CD4-positive, alpha-beta T cell (primary cell): ENCODE data around the gene DNAH1. TPM values are rescaled to one million over a fixed set of nuclear protein-coding genes. Genes with fewer than 3 reads are reported as not detected.

Source experiments
- ATAC-seq: fragments of 200-7000 bp; cut with Tn5 transposase; one replicate; pipeline ENCODE4 v1.10.0; 2022; ENCODE audit warnings: mild to moderate bottlenecking; ENCODE audit not compliant: poor library complexity
- CTCF ChIA-PET: fragments of 350-600 bp; sonication (Branson Sonifier 250); formaldehyde crosslinking; loops from one replicate; lab custom pipeline; 2021; ENCODE audit warnings: antibody characterized with exemption, inconsistent platforms; lab: Charles Lee
- POLR2A ChIA-PET: fragments of 350-600 bp; sonication (Branson Sonifier 250); formaldehyde crosslinking; loops from one replicate; lab custom pipeline; 2021; ENCODE audit warnings: antibody characterized with exemption, inconsistent platforms; lab: Charles Lee
- DNase-seq, 14 experiments: peaks; one replicate each; pipeline ENCODE4 v3.0.0-alpha.2; 2013 to 2020; ENCODE audit warnings: mixed read lengths in 2 of 14
- H3K27ac ChIP-seq, 2 donors: one replicate each; pipeline versions ENCODE4 v1.5.1 to v1.7.0; 2013; ENCODE audit warnings: low read length in 2 of 2, low read depth in 1 of 2, mild to moderate bottlenecking in 1 of 2
- H3K27me3 ChIP-seq, 2 experiments: 1 replicate in 1 of 2; 2 replicates in 1 of 2; pipeline versions ENCODE4 v1.6.1 to v1.7.0; 2013; ENCODE audit warnings: low read length in 2 of 2, control low read depth in 1 of 2, mild to moderate bottlenecking in 1 of 2, moderate library complexity in 1 of 2; ENCODE audit not compliant: insufficient read depth in 2 of 2, control insufficient read depth in 1 of 2
- H3K36me3 ChIP-seq: one replicate; pipeline ENCODE4 v1.6.1; 2013; ENCODE audit warnings: low read length, control low read depth; ENCODE audit not compliant: insufficient read depth
- H3K4me1 ChIP-seq: one replicate; pipeline ENCODE4 v1.6.1; 2013; ENCODE audit warnings: low read length, control low read depth; ENCODE audit not compliant: insufficient read depth
- H3K4me3 ChIP-seq: one replicate; pipeline ENCODE4 v1.5.1; 2013; ENCODE audit warnings: mild to moderate bottlenecking, low read length, moderate library complexity
- H3K9me3 ChIP-seq, 2 experiments: 1 replicate in 1 of 2; 2 replicates in 1 of 2; pipeline versions ENCODE4 v1.6.1 to v1.7.0; 2013; ENCODE audit warnings: low read length in 2 of 2, mild to moderate bottlenecking in 2 of 2, control low read depth in 1 of 2, moderate library complexity in 1 of 2; ENCODE audit not compliant: control insufficient read depth in 1 of 2, insufficient read depth in 1 of 2
- H3K27ac Mint-ChIP-seq: one replicate; pipeline ENCODE4 v1.8.0; 2020; ENCODE audit warnings: mixed read lengths
- H3K27me3 Mint-ChIP-seq: one replicate; pipeline ENCODE4 v1.8.0; 2021; ENCODE audit warnings: mixed read lengths
- H3K36me3 Mint-ChIP-seq: one replicate; pipeline ENCODE4 v1.8.0; 2021; ENCODE audit warnings: low read depth, mixed read lengths
- H3K4me1 Mint-ChIP-seq: one replicate; pipeline ENCODE4 v1.8.0; 2021; ENCODE audit warnings: low read depth, mixed read lengths
- H3K4me3 Mint-ChIP-seq: one replicate; pipeline ENCODE4 v1.8.0; 2020; ENCODE audit warnings: mild to moderate bottlenecking, mixed read lengths
- H3K9me3 Mint-ChIP-seq: one replicate; pipeline ENCODE4 v1.8.0; 2020; ENCODE audit warnings: mixed read lengths
- intact Hi-C, 2 experiments: fragments of 100-400 bp; cut with DNase I in 1 of 2; cut with micrococcal nuclease in 1 of 2; formaldehyde crosslinking; loops; one replicate each; pipeline versions ENCODE4 v1.15.1 to v1.9.0; 2023 to 2025; cut with DNase I, micrococcal nuclease
- total RNA-seq, 174 experiments: library from RNA in 2 of 174; stranded (reverse) in 2 of 174; gene quantifications; one replicate each; pipeline ENCODE4 v1.2.3 and lab custom pipeline; 2021 to 2026
- TF ChIP-seq, protein P1 (sequence below): fragments of 200-600 bp; IDR thresholded peaks from one replicate; pipeline ENCODE4 v1.8.0; 2022; ENCODE audit warnings: antibody characterized with exemption, mild to moderate bottlenecking

Gene DNAH1
- total RNA-seq, 2 experiments from 2014 or later = 49.7 to 50.7 TPM

DNA sequence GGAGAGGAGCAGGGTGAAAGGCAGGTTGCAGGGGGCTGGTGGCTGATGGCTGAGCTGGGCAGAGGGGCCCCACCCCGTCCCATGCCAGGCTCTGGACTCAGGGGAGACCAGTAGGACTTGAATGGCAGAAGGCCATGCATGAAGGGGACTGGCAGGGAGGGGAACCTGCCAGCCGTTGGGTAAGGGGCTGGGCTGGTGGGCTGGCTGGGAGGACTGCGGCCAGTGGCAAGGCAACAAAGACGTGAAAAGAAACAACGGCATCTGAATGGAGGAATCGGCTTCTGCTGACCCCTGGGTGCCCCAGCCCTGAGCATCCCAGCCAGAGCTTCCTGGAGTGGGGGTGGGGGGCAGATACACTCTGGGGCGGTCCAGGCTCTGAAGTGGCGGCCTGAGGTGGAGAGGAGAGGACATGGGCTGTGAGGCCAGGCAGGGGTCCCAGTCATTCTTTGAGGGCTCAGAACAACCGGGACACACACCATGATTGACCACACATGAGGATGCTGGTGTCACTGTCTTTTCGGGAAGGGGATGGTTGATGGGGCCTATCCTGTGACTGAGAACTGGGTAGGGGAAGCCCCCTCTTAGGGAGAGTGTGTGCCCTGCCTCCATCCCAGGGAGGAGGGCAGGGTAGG is 16.8 kb upstream of the DNAH1 start:
- Histone ChIP-seq H3K27ac (no peak overlapping the region), H3K4me1 (no peaks in the 10 kb centered on the region), H3K36me3 (peaks cover 15% of the 10 kb centered on the region), H3K4me3 (no peak overlapping the region), H3K27me3 (no peaks in the 10 kb centered on the region), H3K9me3 (no peaks in the 10 kb centered on the region)
- intact Hi-C loops = no loop called here
- TF ChIP-seq, protein P1, sequence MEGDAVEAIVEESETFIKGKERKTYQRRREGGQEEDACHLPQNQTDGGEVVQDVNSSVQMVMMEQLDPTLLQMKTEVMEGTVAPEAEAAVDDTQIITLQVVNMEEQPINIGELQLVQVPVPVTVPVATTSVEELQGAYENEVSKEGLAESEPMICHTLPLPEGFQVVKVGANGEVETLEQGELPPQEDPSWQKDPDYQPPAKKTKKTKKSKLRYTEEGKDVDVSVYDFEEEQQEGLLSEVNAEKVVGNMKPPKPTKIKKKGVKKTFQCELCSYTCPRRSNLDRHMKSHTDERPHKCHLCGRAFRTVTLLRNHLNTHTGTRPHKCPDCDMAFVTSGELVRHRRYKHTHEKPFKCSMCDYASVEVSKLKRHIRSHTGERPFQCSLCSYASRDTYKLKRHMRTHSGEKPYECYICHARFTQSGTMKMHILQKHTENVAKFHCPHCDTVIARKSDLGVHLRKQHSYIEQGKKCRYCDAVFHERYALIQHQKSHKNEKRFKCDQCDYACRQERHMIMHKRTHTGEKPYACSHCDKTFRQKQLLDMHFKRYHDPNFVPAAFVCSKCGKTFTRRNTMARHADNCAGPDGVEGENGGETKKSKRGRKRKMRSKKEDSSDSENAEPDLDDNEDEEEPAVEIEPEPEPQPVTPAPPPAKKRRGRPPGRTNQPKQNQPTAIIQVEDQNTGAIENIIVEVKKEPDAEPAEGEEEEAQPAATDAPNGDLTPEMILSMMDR = no peak
- Mint-ChIP-seq H3K27ac (no peak overlapping the region), H3K9me3 (no peaks in the 10 kb centered on the region), H3K4me1 (peaks cover 9% of the 10 kb centered on the region), H3K27me3 (no peaks in the 10 kb centered on the region), H3K4me3 (no peak overlapping the region), H3K36me3 (peaks cover 10% of the 10 kb centered on the region)
- POLR2A ChIA-PET = interaction anchor here (0.6 to 1.0 kb wide), 2 partner anchors 12 to 16 kb away, joined by 3 to 5 read pairs; partner anchors contain the start of gene GLYCTK
- no peak for DNase-seq
- CTCF ChIA-PET = interaction anchor here (1.1 kb wide), 1 partner anchor 67 kb away, joined by 3 read pairs; no protein-coding TSS in a partner anchor
- no peak for ATAC-seq

DNA sequence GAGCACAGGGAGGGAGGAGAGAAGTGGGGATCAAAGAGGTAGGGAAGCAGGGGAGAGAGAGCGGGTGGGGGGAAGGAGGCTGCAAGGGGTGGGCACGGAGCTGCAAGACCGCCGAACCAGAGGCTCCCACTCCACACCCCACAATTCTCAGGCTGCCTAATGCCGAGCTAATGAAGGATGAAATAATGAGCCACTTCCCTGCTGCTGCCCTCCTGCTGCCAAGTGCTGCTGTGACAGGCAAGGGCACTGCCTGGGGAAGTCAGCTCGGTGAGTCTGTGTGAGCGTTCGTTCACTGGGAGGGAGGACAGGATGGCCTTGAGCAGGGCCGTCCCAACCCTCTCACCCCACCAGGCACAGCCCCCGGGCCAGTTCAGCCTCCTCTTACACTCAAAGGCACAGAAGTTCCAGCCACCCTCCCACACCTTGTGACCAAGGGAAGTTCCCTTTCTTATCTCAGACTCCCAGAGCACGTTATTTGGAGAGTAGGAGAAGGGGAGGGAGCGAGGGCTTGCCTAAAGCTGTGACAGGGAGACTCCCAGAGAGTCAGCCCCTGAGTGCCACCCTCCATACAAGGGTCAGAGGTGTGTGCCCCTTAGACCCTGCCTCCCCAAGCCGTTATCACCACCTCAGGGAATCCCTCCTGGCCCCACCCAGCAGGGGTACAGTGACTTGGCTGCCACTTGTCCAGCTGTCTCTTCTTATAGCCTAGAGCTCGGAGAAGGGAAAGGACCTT is 16.1 kb upstream of the DNAH1 start:
- H3K9me3 Mint-ChIP-seq = no peaks in the 10 kb centered on the region
- Histone ChIP-seq H3K36me3 (peaks cover 11% of the 10 kb centered on the region), H3K27ac (no peak overlapping the region), H3K9me3 (no peaks in the 10 kb centered on the region), H3K27me3 (no peaks in the 10 kb centered on the region), H3K4me3 (no peak overlapping the region), H3K4me1 (no peaks in the 10 kb centered on the region)
- TF ChIP-seq, protein P1 = no peak
- CTCF ChIA-PET = no interaction called here
- DNase-seq = peak in 2 of 14 experiments; percentile 38 to 44
- no peak overlapping the region for H3K27ac Mint-ChIP-seq
- POLR2A ChIA-PET = interaction anchor here (0.6 to 1.0 kb wide), 2 partner anchors 12 to 15 kb away, joined by 3 to 5 read pairs; partner anchors contain the start of gene GLYCTK
- H3K4me3 Mint-ChIP-seq = no peak overlapping the region
- peaks cover 9% of the 10 kb centered on the region for H3K4me1 Mint-ChIP-seq
- peaks cover 3% of the 10 kb centered on the region for H3K36me3 Mint-ChIP-seq
- intact Hi-C loops = no loop called here
- no peaks in the 10 kb centered on the region for H3K27me3 Mint-ChIP-seq
- ATAC-seq = peak; percentile 48

DNA sequence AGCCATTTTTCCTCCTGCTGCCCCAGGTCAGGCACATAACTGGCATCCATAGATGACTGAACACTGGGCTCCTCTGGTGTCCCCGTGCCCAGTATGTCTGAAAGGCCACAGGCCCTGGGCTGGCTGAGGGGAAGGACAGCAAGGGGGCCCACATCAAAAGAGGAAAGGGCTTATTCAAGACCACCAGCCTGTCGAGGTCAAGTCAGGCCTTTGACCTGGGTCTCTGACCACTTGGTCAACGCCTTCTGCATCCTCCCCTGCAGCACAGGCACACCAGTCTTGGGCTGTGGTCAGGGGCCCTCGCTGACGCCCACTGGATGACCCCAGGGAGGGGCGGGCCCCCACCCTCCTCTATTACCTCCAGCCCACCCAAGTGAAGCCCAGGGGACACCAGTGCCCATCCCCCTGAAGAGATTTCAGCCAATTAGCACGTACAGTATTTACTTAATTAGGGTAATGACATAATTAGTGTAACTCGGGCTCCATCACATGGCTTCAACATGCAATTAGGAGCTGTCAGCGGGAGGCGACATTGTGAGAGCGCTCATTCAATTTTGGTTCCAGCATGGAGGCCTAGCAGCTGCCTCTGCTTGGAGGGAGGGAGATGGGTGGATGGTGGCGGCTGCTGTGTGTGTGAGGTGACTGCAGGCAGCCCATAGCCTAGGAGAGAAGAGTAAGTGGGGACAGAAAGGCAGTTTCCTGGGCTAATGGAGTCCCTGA is 13.5 kb upstream of the DNAH1 start:
- ATAC-seq = no peak
- Mint-ChIP-seq H3K36me3 (peaks cover 6% of the 10 kb centered on the region), H3K4me3 (no peak overlapping the region), H3K27ac (no peak overlapping the region), H3K27me3 (no peaks in the 10 kb centered on the region), H3K4me1 (peaks cover 25% of the 10 kb centered on the region), H3K9me3 (no peaks in the 10 kb centered on the region)
- Histone ChIP-seq H3K36me3 (peaks cover 4% of the 10 kb centered on the region), H3K27ac (no peak overlapping the region), H3K4me1 (peaks cover 12% of the 10 kb centered on the region), H3K9me3 (no peaks in the 10 kb centered on the region), H3K27me3 (no peaks in the 10 kb centered on the region), H3K4me3 (no peak overlapping the region)
- POLR2A ChIA-PET = no interaction called here
- TF ChIP-seq, protein P1 = no peak
- DNase-seq = no peak
- intact Hi-C loops = no loop called here
- CTCF ChIA-PET = no interaction called here
